NT2/D1 (cell line): Measurements from ENCODE around the gene PLCL1.

ENCODE experiments used
- SUZ12 ChIP-seq: IDR thresholded peaks from 2 replicates; pipeline ENCODE4 v1.6.1; 2011; ENCODE audit not compliant: insufficient read length, insufficient read depth; ENCODE audit errors: extremely low read depth
- YY1 ChIP-seq: IDR thresholded peaks from 2 replicates; pipeline ENCODE4 v1.6.1; 2011; ENCODE audit not compliant: insufficient read length, insufficient read depth
- ZNF274 ChIP-seq: IDR thresholded peaks from 2 replicates; pipeline ENCODE4 v1.6.1; 2011; ENCODE audit warnings: mild to moderate bottlenecking, low read depth, low read length

GRCh38 chr2:197947219-197947757 lies 142.9 kb downstream of the PLCL1 start:
- TF ChIP-seq ZNF274, result no peak
- TF ChIP-seq YY1, result no peak
- no peak for TF ChIP-seq SUZ12
